LHCN-M2 (cell line): ENCODE measurements around the gene UNC13B. TPM values are rescaled to one million over a fixed set of nuclear protein-coding genes. Genes with fewer than 3 reads are reported as not detected.
"Not testable (repeated sequence)": the region's sequence is repeated elsewhere in the genome, so short reads cannot be mapped to it uniquely, and the experiment has no call there.

Source experiments
- DNase-seq: peaks from one replicate; pipeline ENCODE4 v3.0.0-alpha.2; 2012; ENCODE audit warnings: low read depth
- total RNA-seq: library from RNA; depleted of rRNA; stranded (reverse); fragments of >200 nt; gene quantifications from 2 replicates; pipeline ENCODE4 v1.2.3, GENCODE V29; 2014

The UNC13B gene
- total RNA-seq, 1 experiment from 2014 or later = 18.3 TPM

DNA sequence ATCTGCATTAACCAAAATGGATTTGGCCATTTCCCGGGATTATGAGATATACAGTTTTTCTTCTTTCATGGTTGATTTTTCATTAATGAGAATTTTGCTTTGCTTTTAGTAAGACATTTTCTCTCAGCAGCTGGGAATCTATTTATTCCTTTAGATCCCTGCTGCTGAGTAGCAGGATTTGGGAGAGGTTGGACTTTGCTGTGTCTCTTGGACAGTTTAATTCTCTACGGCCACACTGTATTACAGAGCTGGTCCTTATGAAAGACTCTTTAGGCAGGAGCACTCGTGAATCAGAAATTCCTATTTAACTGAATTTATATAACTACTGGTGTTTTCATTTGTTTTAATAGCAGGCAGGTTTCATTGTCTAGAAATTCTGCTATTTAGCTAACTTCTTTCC, 1.6 kb downstream of the UNC13B start:
- no peak for DNase-seq

DNA sequence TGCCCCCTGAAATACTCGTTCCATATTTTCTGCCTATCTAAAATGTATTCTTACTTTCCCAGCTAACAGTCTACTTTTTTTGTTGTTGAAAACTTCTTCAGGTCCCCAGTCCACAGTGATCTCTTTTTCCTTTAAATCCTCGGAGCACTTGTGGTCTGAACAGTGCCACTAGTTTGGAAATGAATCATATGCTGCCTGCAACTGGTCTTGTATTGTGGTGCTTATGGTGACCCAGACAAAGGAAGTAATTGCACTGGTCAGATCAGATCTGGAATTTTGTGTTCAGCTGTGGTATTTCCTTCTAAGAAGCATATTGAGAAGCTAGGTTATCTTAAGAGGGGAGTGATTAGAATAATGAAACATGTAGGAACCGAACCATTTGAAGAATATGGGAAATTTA, 2.9 kb downstream of the UNC13B start:
- peak; percentile 78 for DNase-seq

DNA sequence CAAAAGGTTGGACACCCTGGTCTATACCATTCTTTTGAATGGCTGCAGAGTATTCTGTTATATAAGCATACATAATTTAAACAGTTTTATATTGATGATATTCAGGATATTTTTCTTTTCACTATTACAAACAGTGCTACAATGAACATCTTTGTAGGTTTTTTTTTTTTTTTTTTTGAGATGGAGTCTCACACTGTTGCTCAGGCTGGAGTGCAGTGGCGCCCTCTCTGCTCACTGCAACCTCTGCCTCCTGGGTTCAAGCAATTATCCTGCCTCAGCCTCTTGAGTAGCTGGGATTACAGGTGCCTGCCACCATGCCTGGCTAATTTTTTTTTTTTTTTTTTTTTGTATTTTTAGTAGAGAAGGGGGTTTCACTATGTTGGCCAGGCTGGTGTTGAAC, 5.6 kb downstream of the UNC13B start:
- not testable (repeated sequence) for DNase-seq

DNA sequence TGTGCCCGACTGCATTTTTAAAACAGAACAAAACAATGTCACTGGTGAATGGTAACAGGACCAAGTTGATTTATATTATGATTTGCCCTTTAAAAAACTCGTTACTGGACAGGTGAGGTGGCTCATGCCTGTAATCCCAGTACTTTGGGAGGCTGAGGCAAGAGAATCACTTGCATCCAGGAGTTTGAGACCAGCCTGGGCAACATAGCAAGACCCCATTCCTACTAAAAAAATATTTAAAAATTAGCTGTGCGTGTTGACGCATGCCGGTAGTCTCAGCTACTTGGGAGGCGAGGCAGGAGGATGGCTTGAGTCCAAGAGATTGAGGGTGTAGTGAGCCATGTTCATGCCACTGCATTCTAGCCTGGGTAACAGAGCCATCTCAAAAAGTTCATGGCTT, 7.2 kb downstream of the UNC13B start:
- DNase-seq = no peak

DNA sequence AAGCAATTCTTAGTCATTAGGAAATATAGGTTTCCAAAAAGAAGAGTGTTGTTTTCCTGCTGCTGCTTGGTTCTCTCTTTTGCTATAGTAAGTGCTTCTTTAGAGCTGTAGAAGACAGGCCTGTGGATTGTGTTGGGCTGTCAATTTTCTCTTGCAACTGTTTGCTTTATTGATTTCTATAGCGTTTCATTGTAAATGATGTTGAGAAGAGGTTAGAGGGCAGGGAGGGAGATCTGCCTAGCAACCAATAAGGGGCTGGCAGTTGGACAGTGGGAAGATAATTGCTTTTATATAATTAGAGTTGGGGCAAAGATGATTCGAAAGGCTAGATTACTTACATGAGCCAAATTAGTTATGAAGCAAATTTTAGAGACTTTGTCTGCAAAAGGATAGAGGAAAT, 11.1 kb downstream of the UNC13B start:
- no peak for DNase-seq

DNA sequence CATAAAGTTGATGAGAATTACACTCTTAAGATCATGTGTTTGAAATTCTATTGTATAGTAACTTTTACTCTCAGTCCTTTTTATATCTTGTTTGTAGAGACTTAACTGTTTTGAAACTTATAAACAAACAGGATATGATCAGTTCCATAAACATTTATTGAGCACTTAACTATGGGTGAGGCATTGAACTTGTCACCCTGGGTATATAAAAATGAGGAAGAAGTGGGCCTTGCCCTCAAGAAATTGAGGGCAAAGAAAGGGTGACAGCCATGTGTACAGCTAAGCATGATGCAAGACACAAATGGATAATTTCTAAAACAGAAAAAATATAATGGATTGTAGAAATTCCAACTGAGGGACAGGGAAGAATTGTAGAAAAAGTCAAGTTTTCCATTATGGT, 15.7 kb downstream of the UNC13B start:
- no peak for DNase-seq

DNA sequence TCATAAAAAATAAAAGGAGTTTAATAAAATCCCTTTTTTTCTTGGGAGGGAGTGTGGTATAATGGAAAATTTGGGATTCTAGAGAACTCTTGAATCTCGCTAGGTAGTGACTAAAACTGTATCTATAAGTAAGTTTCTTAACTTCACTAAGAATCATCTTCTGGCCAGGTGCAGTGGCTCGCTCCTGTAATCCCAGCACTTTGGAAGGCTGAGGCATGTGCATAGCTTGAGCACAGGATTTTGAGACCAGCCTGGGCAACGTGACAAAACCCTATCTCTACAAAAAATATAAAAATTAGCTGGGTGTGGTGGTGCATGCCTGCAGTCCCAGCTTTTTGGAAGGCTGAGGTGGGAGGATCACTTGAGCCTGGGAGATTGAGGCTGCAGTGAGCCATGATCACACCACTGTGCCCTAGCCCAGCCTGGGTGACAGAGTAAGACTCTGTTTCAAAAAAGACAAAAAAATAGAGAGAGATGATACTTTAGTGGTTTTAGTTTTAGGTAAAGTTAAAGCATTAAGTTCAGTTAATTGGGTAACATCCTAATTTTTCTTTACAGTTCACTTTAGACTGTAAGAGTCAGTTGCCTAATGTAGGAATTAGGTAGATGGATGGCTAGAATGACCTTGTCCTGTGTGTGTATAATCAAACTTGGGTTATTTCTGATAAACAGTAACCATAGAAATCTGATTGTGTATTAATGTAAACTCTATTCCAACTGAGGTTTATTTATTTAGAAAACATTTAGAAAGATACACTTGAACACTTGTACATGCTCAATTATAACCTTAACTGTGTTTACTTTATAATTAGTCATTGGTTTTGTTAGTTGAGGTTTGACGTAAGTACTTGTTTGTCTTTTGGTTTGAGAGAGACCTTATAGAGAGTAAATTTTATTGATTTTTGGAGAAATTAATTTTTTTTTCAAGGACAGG, 17.8 kb downstream of the UNC13B start:
- no peak for DNase-seq

DNA sequence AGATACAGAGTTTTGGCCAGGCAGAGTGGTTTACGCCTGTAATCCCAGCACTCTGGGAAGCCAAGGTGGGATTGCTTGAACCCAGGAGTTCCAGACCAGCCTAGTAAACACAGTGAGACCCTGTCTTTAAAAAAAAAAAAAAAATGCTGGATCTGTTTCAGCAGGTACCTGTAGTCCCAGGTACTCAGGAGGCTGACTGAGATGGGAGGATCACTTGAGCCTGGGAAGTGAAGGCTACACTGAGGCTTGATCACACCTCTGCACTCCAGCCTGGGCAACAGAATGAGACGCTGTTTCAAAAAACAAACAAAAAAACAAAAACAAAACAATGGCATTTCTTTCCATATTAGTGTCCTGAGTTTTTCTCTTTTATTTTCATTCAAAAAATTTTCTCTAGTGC, 19.0 kb downstream of the UNC13B start:
- no peak for DNase-seq

DNA sequence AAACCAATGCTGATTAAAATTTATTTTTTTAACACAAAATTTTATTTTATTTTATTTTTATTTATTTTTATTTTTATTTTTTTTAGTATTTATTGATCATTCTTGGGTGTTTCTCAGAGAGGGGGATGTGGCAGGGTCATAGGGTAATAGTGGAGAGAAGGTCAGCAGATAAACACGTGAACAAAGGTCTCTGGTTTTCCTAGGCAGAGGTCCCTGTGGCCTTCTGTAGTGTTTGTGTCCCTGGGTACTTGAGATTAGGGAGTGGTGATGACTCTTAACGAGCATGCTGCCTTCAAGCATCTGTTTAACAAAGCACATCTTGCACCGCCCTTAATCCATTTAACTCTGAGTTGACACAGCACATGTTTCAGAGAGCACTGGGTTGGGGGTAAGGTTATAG, 20.6 kb downstream of the UNC13B start:
- not testable (repeated sequence) for DNase-seq

DNA sequence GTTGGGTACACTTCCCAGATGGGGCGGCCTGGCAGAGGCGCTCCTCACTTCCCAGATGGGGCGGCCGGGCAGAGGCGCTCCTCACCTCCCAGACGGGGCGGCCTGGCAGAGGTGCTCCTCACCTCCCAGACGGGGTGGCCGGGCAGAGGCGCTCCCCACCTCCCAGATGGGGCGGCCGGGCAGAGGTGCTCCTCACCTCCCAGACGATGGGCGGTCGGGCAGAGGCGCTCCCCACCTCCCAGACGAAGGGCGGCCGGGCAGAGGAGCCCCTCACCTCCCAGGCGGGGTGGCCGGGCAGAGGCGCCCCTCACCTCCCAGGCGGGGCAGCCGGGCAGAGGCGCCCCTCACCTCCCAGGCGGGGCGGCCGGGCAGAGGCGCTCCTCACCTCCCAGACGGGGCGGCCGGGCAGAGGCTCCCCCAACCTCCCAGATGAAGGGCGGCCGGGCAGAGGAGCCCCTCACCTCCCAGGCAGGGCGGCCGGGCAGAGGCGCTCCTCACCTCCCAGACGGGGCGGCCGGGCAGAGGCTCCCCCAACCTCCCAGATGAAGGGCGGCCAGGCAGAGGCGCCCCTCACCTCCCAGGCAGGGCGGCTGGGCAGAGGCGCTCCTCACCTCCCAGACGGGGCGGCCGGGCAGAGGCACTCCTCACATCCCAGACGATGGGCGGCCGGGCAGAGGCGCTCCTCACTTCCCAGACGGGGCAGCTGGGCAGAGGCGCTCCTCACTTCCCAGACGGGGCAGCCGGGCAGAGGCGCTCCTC, 21.4 kb downstream of the UNC13B start:
- not testable (repeated sequence) for DNase-seq

DNA sequence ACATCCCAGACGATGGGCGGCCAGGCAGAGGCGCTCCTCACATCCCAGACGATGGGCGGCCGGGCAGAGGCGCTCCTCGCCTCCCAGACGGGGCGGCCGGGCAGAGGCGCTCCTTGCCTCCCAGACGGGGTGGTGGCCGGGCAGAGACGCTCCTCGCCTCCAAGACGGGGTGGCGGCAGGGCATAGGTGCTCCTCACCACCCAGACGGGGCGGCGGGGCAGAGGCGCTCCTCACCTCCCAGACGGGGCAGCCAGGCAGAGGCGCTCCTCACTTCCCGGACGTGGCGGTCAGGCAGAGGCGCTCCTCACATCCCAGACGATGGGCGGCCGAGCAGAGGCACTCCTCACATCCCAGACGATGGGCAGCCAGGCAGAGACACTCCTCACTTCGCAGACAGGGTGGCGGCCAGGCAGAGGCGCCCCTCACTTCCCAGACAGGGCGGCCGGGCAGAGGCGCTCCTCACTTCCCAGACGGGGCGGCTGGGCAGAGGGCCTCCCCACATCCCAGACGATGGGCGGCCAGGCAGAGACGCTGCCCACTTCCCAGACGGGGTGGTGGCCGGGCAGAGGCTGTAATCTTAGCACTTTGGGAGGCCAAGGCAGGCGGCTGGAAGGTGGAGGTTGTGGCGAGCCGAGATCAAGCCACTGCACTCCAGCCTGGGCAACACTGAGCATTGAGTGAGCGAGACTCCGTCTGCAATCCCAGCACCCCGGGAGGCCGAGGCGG, 22.1 kb downstream of the UNC13B start:
- DNase-seq = not testable (repeated sequence)

DNA sequence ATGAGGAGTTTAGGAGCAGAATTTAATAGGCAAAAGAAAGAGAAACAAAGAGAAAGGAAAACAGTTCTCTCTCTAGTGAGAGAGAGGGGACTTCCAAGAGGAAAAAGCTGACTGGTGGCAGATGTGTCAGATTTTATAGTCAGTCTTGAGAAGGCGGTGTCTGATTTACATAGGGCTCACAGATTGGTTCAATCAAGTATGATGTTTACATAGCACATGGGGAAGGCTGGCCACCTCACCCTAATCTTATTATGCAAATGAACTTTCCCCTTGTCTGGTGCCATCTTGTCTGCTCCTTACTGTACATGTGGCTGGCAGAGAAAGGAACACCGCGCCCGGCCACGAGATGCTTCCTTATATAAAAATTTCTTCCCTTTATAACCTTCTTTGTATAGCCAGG, 24.7 kb downstream of the UNC13B start:
- no peak for DNase-seq

DNA sequence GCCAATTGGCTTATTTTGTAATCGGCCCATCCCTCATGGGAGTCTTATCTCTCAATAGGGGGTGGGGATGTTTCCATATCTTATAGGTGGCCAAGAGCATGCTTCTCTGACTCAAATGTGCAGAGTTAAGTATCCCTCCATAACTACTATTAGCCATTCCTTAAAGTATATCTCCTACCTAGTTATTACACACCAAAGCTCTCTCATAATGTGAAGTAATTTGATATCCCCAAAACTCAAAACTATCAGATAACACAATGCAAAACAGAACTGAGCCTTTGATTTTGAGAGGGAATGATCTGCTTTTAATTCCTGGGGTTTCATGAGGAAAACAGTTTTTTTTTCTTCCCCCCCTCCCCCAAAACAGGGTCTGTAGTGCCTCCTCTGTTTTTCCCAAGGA, 28.4 kb downstream of the UNC13B start:
- DNase-seq = no peak

DNA sequence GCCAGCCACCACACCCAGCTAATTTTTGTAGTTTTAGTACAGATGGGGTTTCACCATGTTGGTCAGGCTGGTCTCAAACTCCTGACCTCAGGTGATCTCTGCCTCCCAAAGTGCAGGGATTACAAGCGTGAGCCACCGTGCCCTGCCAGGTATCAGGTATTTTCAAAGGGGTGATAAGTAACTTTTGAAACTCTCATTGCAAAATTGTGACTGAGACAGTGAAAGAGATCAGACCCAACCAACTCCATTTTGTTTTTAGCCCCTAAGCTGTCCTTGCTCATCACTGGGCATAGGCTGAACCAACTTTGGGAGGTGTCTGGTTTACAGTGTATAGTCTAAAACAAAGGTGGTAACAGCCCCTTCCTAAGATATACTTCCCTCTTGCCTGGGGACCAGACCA, 29.3 kb downstream of the UNC13B start:
- DNase-seq = no peak

DNA sequence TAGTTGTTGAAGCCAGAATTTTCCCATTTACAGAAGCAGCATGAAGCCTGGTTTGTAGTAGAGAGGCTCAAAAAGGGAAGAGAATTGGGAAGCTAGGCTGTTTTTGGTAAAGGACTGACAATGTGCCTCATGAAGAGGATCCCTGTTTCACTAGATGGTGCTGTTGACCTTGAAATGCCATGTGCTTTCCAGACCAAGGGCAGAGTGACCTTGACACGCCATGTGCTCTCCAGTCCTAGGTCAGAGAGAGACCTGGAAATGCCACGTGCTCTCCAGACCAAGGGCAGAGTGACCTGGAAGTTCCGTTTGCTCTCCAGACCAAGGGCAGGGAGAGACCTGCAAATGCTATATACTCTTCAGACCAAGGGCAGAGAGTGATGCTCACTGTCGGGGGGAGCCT, 32.0 kb downstream of the UNC13B start:
- DNase-seq = peak; percentile 14

DNA sequence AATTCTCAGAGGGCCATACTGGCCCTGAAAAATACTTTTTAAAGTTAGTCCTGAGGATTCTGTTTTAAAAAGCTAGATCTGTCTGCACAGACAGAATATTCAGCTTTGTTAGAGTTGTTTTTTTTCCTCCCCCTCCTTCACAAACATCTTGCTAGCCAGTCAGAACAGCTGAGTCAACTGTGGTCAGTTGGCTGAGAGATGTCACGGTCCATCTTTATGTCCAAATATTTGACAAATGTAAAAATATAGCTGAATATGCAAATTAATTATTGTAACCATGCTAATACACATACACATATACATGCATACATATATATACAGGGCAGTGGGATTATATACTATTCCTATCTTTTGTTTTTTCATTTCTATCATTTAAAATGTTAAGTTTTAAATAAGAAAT, 33.9 kb downstream of the UNC13B start:
- peak; percentile 79 for DNase-seq

DNA sequence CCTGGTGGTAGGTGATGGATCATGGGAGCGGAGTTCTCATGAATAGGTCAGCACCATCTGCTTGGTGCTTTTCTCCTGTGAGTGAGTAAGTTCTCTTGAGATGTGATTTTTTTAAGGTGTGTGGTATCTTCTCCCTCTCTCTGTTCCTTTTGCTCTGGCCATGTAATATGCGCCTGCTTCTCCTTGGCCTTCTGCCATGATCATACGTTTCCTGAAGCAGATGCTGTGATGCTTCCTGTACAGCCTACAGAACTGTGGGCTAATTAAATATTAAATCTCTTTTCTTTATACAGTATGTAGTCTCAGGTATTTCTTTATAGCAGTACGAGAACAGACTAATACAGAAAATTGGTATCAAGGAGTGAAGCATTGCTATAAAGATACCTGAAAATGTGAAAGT, 36.4 kb downstream of the UNC13B start:
- DNase-seq = no peak

DNA sequence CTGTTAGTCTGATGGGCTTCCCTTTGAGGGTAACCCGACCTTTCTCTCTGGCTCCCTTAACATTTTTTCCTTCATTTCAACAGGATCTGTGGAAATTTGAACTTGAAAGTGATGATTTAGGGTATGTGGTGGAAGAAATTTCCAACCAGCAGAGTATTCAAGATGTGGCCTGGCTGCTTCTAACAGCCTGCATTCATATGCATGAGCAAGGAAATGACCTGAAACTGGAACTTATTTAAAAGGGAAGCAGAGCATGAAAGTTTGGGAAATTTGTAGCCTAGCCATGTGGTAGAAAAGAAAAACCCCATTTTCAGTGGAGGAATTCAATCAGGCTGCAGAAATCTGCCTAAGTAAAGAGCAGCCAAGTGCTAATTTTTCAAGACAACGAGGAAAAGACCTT, 41.7 kb downstream of the UNC13B start:
- no peak for DNase-seq

DNA sequence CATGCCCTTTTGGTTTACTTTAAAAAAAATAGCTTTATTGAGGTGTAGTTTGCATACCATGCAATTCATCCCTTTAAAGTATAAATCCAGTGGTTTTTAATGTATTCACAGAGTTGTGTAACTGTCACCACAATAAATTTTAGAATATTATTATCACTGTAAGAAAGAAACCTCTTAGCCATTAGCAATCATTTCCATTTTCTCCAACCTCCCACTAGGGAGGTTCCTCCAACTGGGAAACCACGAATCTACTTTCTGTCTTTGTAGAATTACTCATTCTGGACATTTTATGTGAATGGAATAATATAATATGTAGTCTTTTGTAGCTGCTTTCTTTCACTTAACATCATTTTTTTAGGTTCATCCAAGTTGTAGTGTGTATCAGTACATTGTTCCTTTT, 43.5 kb downstream of the UNC13B start:
- no peak for DNase-seq

DNA sequence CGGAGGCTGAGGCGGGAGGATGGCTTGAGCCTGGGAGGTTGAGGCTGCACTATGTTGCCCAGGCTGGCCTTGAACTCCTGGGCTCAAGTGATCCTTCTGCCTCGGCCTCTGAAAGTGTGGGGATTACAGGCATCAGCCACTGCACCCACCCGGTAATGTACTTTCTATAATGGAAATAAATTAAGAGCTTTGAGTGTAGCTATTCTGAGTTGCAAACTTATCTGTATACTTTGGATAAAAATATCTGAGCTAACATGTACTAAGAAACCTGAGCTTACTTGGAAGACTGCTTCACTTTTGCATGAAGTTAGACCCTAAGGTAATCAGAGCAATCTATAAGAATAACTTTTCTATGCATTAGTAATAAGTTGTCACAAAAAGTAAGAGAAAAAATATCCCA, 50.0 kb downstream of the UNC13B start:
- no peak for DNase-seq

DNA sequence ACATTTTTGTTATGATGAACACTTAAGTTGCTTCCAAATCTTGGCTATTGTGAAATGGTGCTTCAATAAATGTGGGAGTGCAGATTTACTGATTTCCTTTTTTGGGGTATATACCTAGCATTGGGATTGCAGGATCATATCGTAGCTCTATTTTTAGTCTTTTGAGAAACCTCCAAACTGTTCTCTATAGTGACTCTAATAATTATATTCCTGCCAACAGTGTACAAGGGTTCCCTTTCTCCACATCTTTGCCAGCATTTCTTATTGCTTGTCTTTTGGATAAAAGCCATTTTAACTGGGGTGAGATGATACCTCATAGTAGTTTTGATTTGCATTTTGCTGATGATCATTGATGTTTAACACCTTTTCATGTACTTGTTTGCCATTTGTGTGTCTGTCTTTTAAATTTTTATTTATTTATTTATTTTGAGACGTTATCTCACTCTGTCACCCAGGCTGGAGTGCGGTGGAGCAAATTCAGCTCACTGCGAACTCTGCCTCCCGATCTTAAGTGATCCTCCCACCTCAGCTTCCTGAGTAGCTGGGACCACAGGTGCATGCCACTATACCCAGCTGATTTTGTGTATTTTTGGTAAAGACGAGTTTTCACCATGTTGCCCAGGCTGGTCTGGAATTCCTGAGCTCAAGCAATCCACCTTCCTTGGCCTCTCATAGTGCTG, 59.0 kb downstream of the UNC13B start:
- no peak for DNase-seq

DNA sequence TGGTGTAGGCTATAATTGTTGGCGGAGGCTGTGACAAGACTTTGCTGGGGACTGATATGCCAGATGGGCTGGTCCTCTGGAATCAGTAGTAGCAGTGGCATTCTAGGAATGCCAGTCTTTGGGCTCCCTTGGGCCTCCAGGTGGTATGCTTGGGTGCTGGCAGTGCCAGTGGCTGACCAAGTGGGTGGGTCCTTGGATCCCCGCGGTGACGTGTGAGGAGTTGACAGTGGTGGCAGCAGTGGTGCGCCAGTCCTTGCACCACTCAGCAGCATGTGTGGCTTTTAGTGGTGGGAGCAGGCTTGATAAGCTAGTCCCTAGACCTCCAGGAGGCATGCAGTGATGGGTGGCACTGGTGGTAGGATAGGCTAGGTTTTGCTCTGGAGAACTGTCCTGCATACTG, 63.9 kb downstream of the UNC13B start:
- no peak for DNase-seq
